ENCODE data around the gene KCNH8. TPM values are rescaled to one million over a fixed set of nuclear protein-coding genes. Genes with fewer than 3 reads are reported as not detected.

Gene KCNH8
- total RNA-seq, 1 experiment from 2014 or later = not detected

GRCh38 chr3:19541284-19541683 lies 393.0 kb downstream of the KCNH8 start:
- DNase-seq (ENCODE audit: low spot score) = no peak
- in situ Hi-C loops (cut with HindIII; ENCODE audit: low sequenced_read_pairs) = no loop called here

- in situ Hi-C loops (cut with HindIII; ENCODE audit: low sequenced_read_pairs) = no loop called here
- DNase-seq (ENCODE audit: low spot score) = peak; percentile 36
Measured at GRCh38 chr3:19543212-19543841, 395.0 kb downstream of the KCNH8 start.

- in situ Hi-C loops (cut with HindIII; ENCODE audit: low sequenced_read_pairs) = no loop called here
- DNase-seq (ENCODE audit: low spot score) = no peak
Measured at GRCh38 chr3:19547665-19548464, 399.6 kb downstream of the KCNH8 start.

- in situ Hi-C loops (cut with HindIII; ENCODE audit: low sequenced_read_pairs) = no loop called here
- no peak for DNase-seq (ENCODE audit: low spot score)
Measured at GRCh38 chr3:19559724-19560442, 411.6 kb downstream of the KCNH8 start.

GRCh38 chr3:19573644-19574043 lies 425.3 kb downstream of the KCNH8 start:
- in situ Hi-C loops (cut with HindIII; ENCODE audit: low sequenced_read_pairs) = no loop called here
- no peak for DNase-seq (ENCODE audit: low spot score)

GRCh38 chr3:19574268-19574667 lies 426.0 kb downstream of the KCNH8 start:
- in situ Hi-C loops (cut with HindIII; ENCODE audit: low sequenced_read_pairs) = no loop called here
- no peak for DNase-seq (ENCODE audit: low spot score)

GRCh38 chr3:19576343-19576742 lies 428.0 kb downstream of the KCNH8 start:
- no peak for DNase-seq (ENCODE audit: low spot score)
- in situ Hi-C loops (cut with HindIII; ENCODE audit: low sequenced_read_pairs) = no loop called here

All from G401 (cell line).